GM21825 (cell line): ENCODE measurements around the gene TFB1M.
A peak's percentile ranks its signal among the peaks of the same experiment; 100 is the strongest.
"Not testable (repeated sequence)": the region's sequence is repeated elsewhere in the genome, so short reads cannot be mapped to it uniquely, and the experiment has no call there.

ENCODE experiments used
- ATAC-seq: cut with Tn5 transposase; IDR thresholded peaks from one replicate; pipeline ENCODE4 v1.9.1; 2021; ENCODE audit warnings: mild to moderate bottlenecking, moderate library complexity; ENCODE audit not compliant: unreplicated experiment

Gene TFB1M

DNA sequence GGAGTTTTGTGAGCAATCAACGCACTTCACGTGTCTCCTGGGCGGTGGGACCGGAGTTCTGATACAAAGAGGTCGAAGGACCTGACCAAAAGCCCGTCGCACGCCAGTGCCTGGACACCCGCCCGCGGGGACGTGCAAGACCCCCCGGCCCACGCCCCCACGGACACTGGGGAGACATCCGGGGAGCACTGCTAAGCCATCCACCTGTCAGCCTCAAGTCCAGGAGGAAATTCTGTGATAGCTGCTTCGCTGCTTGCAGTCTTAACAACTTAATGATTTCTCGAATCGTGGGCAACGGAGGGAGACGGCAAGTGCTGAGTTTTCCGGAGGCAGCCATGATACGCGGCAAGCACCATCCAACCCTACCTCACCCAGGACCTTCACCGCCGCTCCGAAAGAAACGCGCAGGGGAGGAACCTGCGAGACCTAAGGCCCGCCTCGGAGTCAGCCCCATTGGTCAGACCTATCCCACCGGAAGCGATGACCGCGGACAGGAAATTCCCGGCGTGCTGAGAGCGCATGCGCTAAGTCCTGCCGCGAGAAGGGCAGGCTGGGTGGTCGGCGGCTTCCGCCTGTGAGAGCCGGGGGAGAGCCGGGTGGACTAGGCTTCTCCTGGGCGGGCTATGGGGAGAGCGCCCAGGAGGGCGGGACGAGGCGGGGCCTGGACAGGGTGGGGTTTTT is at the start of gene TFB1M:
TSS of gene TFB1M (minus strand) at position 393 of the 681 bp plus-strand sequence. CDS start at position 337, 56 bp downstream.
- peak; percentile 96 for ATAC-seq

DNA sequence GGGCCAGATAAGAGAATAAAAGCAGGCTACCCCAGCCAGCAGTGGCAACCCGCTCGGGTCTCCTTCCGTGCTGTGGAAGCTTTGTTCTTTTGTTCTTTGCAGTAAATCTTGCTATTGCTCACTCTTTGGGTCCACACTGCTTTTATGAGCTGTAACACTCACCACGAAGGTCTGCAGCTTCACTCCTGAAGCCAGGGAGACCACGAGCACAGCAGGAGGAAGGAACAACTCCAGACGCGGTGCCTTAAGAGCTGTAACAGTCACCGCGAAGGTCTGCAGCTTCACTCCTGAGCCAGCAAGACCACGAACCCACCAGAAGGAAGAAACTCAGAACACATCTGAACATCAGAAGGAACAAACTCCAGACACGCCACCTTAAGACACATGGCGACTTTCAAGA is 49.7 kb upstream of the TFB1M start:
- not testable (repeated sequence) for ATAC-seq

GRCh38 chr6:155362968-155363632 is 48.8 kb upstream of the TFB1M start:
- ATAC-seq = not testable (repeated sequence)

DNA sequence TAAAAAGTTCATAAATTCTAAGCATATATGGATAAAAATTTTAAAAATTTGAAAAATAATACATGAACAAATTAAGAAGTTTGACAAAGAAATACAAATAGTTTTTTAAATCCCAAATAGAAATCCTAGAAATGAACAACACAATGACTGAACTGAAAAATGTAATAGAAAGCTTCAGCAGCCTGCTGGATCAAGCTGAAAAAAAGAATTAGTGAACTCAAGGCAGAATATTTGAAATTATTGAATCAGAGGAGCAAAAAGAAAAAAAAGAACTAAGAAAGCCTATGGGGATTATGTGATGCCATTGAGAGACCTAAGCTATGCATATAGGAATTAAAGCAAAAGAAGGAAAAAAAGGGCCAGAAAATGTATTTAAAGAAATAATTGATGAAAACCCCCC is 39.9 kb upstream of the TFB1M start:
- no peak for ATAC-seq

GRCh38 chr6:155352811-155353210 is 38.5 kb upstream of the TFB1M start:
- no peak for ATAC-seq

DNA sequence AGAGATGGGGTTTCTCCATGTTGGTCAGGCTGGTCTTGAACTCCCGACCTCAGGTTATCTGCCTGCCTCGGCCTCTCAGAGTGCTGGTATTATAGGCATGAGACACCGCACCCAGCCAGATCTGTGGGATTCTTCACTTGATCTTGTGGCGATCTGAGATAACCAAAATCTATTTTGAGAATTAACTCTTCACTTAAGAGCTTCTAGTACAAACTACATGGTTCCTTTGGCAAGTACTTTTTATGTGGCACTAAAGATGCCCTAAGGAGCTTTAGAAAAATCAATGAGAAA is 37.8 kb upstream of the TFB1M start:
- ATAC-seq = no peak

DNA sequence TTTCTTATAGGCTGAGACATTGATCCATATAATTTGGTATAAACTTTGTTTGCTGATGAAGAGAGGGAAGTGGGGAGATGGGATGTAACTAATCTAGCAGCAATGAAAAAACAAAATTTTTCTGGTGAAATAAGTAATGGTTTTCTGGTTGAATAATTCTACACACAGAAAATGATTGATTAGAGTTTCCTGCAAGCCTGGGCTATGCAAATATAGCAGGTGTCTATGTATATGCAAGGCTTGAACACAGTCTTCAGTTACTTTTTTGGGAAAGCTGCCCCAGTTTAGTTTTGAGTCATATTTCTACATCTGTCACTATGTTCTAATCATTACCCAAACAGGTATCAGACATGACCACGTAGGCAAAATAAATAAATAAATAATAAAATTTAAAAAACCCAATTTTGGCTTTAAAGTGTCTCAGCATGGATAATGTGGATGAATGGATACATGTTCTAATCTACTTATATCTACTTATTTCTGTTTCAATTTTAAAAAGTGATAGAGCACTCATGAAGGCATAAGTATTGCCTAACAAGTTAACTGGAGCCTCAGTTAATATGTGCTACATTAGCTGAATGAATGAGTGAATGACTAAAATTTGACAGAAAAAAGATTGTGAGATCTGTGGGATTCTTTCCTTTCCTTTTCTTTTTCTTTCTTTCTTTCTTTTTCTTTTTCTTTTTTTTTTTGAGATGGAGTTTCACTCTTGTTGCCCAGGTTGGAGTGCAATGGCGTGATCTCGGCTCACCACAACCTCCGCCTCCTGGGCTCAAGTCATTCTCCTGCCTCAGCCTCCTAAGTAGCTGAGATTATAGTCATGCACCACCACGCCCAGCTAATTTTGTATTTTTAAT is 37.2 kb upstream of the TFB1M start:
- peak; percentile 98 for ATAC-seq

GRCh38 chr6:155349956-155350355 is 35.7 kb upstream of the TFB1M start:
- ATAC-seq = no peak

- no peak for ATAC-seq
Observed at GRCh38 chr6:155349129-155349528, 34.8 kb upstream of the TFB1M start.

- ATAC-seq = no peak
Observed at GRCh38 chr6:155347800-155348199, 33.5 kb upstream of the TFB1M start.

DNA sequence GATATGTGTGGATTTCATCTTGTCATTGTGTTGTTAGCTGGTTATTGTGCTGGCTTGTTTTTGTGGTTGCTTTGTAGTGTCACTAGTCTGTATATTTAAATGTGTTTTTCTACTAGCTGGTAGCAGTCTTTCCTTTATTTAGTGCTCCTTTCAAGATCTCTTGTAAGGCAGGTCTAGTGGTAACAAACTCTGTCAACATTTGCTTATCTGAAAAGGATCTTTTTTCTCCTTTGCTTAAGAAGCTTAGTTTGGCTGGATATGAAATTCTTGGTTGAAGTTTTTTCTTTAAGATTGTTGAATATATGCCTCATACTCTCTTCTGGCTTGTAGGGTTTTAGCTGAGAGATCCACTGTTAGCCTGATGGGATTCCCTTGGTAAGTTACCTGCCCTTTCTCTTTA is 32.7 kb upstream of the TFB1M start:
- no peak for ATAC-seq

GRCh38 chr6:155344341-155345006 is 30.2 kb upstream of the TFB1M start:
- no peak for ATAC-seq

DNA sequence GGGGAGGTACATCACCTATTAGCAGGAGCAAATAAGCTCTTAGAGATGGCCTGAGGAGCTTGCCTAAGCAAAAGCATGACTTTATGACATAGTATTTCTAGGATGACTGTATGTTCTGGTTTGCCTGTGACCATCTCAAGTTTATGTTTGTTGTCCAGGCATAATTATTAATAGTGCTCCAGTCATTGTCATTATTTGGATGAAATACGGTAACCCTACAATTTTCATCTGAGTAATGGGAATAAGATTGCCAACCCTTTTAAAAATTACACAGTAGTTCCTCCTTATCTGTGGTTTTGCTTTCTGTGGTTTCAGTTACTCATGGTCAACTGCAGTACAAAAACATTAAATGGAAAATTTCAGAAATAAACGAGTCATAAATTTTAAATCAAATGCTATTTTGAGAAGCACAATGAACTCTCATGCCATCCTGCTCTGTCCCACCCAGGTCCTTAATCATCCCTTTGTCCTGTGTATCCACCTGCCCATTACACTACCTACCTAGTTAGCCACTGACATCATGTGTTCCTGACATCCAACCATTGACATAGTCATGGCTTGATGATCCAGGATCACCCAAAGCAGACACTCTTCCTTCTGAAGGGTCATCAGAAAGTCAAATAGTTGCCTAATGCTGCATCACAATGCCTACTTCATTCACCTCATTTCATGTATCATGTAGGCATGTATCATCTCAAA is 27.0 kb upstream of the TFB1M start:
- peak; percentile 69 for ATAC-seq

GRCh38 chr6:155340464-155341129 is 26.3 kb upstream of the TFB1M start:
- ATAC-seq = peak; percentile 27

DNA sequence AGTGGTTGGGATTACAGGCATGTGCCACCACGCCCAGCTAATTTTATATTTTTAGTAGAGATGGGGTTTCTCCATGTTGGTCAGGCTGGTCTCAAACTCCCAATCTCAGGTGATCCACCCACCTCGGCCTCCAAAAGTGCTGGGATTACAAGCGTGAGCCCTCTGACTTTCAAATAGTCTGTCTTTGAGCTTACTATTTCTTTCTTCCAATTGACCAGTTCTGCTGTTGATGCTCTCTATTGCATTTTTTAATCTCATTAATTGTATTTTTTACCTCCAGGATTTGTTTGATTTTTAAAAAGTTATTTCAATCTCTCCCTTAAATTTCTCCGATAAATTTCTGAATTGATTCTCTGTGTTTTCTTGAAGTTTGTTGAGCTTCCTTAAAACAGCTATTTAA is 25.6 kb upstream of the TFB1M start:
- ATAC-seq = not testable (repeated sequence)

DNA sequence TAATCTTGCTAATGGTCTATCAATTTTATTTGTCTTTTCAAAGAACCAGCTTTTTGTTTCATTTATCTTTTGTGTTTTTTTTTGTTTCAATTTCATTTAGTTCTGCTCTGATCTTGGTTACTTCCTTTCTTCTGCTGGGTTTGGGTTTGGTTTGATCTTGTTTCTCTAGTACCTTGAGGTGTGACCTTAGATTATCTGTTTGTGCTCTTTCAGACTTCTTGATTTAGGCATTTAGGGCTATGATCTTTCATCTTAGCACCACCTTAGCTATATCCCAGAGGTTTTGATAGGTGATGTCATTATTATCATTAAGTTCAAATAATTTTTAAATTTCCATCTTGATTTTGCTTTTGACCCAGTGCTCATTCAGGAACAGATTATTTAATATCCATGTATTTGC is 24.0 kb upstream of the TFB1M start:
- ATAC-seq = not testable (repeated sequence)

- ATAC-seq = no peak
Observed at GRCh38 chr6:155335265-155335664, 21.0 kb upstream of the TFB1M start.

DNA sequence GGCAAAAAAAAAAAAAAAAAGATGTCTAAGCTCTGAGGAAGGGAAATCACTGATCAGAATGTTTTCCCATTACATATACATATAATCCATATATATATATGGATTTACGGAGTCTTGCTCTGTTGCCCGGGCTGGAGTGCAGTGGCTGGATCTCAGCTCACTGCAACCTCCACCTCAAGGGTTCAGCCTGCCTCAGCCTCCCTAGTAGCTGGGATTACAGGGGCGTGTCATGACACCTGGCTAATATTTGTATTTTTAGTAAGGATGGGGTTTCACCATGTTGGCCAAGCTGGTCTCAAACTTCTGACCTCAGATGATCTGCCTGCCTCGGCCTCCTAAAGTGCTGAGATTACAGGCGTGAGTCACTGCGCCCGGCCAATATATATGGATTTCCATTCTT is 19.8 kb upstream of the TFB1M start:
- not testable (repeated sequence) for ATAC-seq

DNA sequence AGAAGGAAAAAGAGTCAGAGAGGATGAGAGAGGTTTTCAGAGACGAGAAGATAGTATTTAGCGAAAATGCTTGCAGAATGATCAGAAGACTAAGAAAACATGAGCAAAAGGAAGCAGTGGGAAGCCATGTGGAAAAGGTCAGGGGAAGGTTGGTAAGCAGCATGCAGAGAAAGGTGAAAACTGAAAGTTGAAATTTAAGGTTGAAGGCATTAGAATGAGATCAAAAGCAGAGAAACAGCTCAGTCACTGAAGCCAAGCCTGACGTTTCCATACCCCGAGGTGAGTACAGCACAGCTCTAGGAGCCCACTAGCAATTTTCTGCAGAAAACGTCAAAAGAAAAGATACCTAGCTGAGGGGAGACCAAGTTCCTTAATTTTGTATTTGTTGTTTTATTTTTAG is 19.1 kb upstream of the TFB1M start:
- ATAC-seq = peak; percentile 87

GRCh38 chr6:155330922-155331321 is 16.6 kb upstream of the TFB1M start:
- no peak for ATAC-seq
